Breast epithelium (tissue), 3 donors: ENCODE measurements around the gene NEK10.

Source experiments
- POLR2A ChIP-seq: fragments of 450-650 bp; IDR thresholded peaks from one replicate; pipeline ENCODE4 v1.6.1; 2016; ENCODE audit warnings: antibody characterized with exemption, mild to moderate bottlenecking, moderate library complexity
- POLR2AphosphoS5 ChIP-seq, 3 donors: sonication (generic); formaldehyde crosslinking; IDR thresholded peaks; one replicate each; pipeline ENCODE4 v1.6.1; 2017; ENCODE audit warnings: antibody characterized with exemption in 3 of 3
- TF ChIP-seq, protein P1 (sequence below), 3 donors: fragments of 450-650 bp; IDR thresholded peaks; one replicate each; pipeline ENCODE4 v1.5.1; 2016 to 2017; ENCODE audit warnings: antibody characterized with exemption in 3 of 3, mild to moderate bottlenecking in 3 of 3, moderate library complexity in 3 of 3

DNA sequence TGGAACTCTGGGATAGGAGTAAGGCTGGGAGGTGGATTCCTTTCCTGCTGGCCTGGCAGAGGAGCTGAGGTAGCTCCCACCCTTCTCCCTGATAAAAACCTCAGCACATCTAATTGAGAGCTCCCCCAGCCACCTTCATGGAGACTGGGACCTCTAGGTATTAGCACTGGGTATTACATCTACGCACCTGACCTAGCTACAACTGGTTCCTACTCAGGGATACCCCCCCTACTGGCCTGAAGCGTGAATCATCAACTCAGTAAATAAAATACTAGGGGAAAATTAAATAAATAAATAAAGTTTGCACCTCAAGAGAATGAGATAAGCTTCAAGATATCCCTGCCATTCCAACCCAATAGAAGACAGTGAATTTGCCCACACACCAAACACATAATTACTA, 140.4 kb downstream of the NEK10 start:
- TF ChIP-seq, protein P1, sequence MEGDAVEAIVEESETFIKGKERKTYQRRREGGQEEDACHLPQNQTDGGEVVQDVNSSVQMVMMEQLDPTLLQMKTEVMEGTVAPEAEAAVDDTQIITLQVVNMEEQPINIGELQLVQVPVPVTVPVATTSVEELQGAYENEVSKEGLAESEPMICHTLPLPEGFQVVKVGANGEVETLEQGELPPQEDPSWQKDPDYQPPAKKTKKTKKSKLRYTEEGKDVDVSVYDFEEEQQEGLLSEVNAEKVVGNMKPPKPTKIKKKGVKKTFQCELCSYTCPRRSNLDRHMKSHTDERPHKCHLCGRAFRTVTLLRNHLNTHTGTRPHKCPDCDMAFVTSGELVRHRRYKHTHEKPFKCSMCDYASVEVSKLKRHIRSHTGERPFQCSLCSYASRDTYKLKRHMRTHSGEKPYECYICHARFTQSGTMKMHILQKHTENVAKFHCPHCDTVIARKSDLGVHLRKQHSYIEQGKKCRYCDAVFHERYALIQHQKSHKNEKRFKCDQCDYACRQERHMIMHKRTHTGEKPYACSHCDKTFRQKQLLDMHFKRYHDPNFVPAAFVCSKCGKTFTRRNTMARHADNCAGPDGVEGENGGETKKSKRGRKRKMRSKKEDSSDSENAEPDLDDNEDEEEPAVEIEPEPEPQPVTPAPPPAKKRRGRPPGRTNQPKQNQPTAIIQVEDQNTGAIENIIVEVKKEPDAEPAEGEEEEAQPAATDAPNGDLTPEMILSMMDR (IDR thresholded peaks at IDR 0.05): no peak
- TF ChIP-seq POLR2A (no peak), POLR2AphosphoS5 (IDR thresholded peaks at IDR 0.05) (no peak)
